Body of pancreas (tissue), 4 donors: Measurements from ENCODE around the gene CRYGC.

Source experiments
- POLR2A ChIP-seq, 3 donors: fragments of 450-650 bp; IDR thresholded peaks; one replicate each; pipeline ENCODE4 v1.6.1; 2016; ENCODE audit warnings: antibody characterized with exemption in 3 of 3, mild to moderate bottlenecking in 2 of 3
- TF ChIP-seq, protein P1 (sequence below), 7 experiments: fragments of 450-650 bp in 4 of 7; fragments of 200-600 bp in 3 of 7; sonication (generic) in 3 of 7; IDR thresholded peaks; one replicate each; pipeline ENCODE4 v1.5.1; 2016 to 2019; ENCODE audit warnings: antibody characterized with exemption in 7 of 7

DNA sequence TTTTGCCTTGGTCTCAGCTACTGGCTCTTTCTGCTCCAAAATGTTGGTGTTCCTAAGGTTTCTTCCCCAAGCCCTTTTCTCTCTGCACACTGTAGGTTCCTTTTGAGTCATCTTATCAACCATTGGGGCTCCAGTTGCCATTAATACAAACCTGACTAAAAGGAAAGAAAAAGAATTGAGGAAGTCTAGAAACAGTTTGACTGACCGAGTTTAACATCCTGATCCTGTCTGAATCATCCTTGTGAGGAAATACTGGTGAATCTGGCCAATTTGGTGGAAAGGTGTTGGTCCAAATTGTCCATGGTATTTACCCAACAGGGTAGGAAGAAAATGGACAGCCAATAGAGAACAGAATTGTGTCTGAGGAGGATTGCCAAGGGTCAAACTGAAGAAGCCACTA is 43.6 kb downstream of the CRYGC start:
- TF ChIP-seq, protein P1, sequence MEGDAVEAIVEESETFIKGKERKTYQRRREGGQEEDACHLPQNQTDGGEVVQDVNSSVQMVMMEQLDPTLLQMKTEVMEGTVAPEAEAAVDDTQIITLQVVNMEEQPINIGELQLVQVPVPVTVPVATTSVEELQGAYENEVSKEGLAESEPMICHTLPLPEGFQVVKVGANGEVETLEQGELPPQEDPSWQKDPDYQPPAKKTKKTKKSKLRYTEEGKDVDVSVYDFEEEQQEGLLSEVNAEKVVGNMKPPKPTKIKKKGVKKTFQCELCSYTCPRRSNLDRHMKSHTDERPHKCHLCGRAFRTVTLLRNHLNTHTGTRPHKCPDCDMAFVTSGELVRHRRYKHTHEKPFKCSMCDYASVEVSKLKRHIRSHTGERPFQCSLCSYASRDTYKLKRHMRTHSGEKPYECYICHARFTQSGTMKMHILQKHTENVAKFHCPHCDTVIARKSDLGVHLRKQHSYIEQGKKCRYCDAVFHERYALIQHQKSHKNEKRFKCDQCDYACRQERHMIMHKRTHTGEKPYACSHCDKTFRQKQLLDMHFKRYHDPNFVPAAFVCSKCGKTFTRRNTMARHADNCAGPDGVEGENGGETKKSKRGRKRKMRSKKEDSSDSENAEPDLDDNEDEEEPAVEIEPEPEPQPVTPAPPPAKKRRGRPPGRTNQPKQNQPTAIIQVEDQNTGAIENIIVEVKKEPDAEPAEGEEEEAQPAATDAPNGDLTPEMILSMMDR (IDR thresholded peaks at IDR 0.05), result no peak
- no peak for TF ChIP-seq POLR2A (IDR thresholded peaks at IDR 0.05)
